Ectodermal cell (in vitro differentiated cells): Measurements from ENCODE around the gene ABCC8.
"Not testable (repeated sequence)": the region's sequence is repeated elsewhere in the genome, so short reads cannot be mapped to it uniquely, and the experiment has no call there.

Experiments used
- H3K27ac ChIP-seq: 2 replicates; pipeline ENCODE4 v1.7.0; 2013; ENCODE audit warnings: mild to moderate bottlenecking, low read depth, low read length; ENCODE audit not compliant: insufficient read depth, poor library complexity, severe bottlenecking
- H3K27me3 ChIP-seq: 2 replicates; pipeline ENCODE4 v1.7.0; 2013; ENCODE audit warnings: mild to moderate bottlenecking, low read length; ENCODE audit not compliant: insufficient read depth, control insufficient read depth, poor library complexity, severe bottlenecking
- H3K36me3 ChIP-seq: one replicate; pipeline ENCODE4 v1.7.0; 2013; ENCODE audit warnings: low read length; ENCODE audit not compliant: control insufficient read depth, insufficient read depth
- H3K4me1 ChIP-seq: one replicate; pipeline ENCODE4 v1.7.0; 2013; ENCODE audit warnings: low read length; ENCODE audit not compliant: control insufficient read depth, insufficient read depth
- H3K4me3 ChIP-seq: 2 replicates; pipeline ENCODE4 v1.7.0; 2013; ENCODE audit warnings: low read depth, low read length, control low read depth; ENCODE audit not compliant: insufficient read depth
- H3K9me3 ChIP-seq: 2 replicates; pipeline ENCODE4 v1.7.0; 2013; ENCODE audit warnings: mild to moderate bottlenecking, low read length, moderate library complexity; ENCODE audit not compliant: control insufficient read depth
- whole genome bisulfite sequencing, 2 experiments: methylation state at CpG; one replicate each; pipeline ENCODE4 v1.1.7; 2013; ENCODE audit warnings: missing lambda C conversion rate in 2 of 2; 5-methylcytosine and 5-hydroxymethylcytosine counted together

Gene ABCC8

DNA sequence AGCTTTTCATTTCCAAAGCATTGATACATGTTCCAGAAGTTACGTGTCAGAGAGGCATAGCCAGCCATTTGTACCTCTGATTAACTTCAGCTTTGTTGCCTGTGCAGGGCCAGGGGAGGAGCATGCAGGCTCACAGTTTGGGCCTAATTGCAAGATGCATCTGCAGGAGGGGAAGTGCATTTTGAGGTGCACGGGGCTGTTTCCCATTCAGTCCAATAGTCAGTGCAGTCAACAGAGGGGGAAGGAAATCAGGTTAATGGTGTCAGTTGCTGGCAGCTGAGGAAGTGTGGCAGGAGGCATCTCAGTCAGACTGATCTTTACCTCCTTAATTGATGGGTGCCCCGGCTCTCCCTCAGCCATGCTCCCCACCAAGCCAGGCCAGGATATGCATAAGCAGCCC, 39.3 kb downstream of the ABCC8 start:
- Histone ChIP-seq H3K27ac (no peak overlapping the region), H3K4me1 (peaks cover 10% of the 10 kb centered on the region), H3K4me3 (no peak overlapping the region), H3K9me3 (no peaks in the 10 kb centered on the region), H3K36me3 (no peaks in the 10 kb centered on the region), H3K27me3 (no peaks in the 10 kb centered on the region)
- WGBS, 2 experiments: 86 to 88% methylated on average over 3 of the region's 3 CpGs

DNA sequence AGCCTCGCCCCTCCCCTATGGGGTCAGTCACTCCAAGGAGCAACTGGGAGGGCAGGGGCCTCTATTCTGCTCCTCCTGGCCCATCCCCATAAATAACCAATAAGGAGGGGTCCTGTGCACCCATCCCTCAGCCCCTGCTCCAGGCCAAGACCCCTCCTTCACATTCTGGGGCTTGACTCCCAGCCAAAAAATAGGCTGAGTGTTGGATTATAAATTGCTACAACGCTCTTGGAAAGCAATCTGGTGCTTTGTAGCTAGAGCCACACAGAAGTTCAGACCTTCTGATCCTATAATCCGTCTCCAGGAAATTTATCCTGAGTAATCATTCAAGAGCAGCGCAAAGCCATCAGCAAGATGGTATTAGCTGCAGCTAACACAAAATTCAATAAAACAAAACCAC, 42.5 kb downstream of the ABCC8 start:
- 88 to 95% methylated on average over 4 of the region's 4 CpGs for WGBS, 2 experiments

DNA sequence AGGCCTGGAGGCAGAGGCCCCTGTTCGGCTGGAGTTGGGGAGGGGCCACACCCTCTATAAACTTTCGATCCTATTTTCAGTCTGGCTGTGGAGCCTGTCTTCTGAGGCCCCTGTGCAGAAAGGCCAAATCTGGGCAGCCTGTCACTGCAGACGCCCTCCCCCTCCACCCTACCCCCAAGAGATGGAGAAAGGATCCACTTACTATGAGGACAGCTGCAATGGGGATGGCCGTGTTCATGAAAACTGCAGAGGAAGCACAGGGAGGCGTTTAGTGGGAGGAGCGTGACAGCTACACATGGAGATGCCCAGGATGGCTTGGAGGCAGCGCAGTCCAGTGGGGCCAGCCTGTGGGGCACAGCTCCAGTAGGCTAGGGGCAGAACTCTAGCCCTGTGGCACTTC, 44.6 kb downstream of the ABCC8 start:
- Histone ChIP-seq H3K36me3 (no peaks in the 10 kb centered on the region), H3K4me1 (peaks cover 15% of the 10 kb centered on the region), H3K27ac (no peak overlapping the region), H3K4me3 (no peak overlapping the region), H3K9me3 (no peaks in the 10 kb centered on the region), H3K27me3 (no peaks in the 10 kb centered on the region)
- 86 to 87% methylated on average over 7 of the region's 7 CpGs for WGBS, 2 experiments

More for the DNA sequence above, 42.5 kb downstream of the ABCC8 start:
- Histone ChIP-seq H3K27ac (no peak overlapping the region), H3K27me3 (no peaks in the 10 kb centered on the region), H3K4me3 (no peak overlapping the region), H3K4me1 (peaks cover 15% of the 10 kb centered on the region), H3K36me3 (no peaks in the 10 kb centered on the region), H3K9me3 (no peaks in the 10 kb centered on the region)

DNA sequence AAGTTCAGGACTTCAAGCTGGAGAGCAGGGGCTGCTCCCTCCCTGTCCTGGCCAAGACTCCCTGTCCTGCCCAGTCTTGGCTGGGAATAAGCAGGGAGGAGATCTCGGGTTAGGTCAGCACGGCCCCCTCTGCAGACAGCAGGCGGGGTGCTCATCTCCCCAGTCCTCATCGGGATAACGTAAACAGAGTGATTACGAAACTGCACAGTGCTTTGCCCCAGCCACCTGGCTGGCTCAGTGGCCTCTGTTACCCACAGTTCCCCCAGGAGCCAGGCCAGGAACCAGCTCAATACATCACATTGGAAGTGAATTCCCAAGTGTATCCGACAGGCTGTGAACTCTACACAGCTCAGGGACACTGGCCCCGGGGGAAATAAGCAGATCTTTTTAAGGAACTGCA, 45.5 kb downstream of the ABCC8 start:
- no peak overlapping the region for H3K4me3 ChIP-seq
- H3K36me3 ChIP-seq: no peaks in the 10 kb centered on the region
- WGBS, 2 experiments: 90% methylated on average over 8 of the region's 8 CpGs
- H3K27me3 ChIP-seq: no peaks in the 10 kb centered on the region
- no peak overlapping the region for H3K27ac ChIP-seq
- H3K9me3 ChIP-seq: no peaks in the 10 kb centered on the region
- H3K4me1 ChIP-seq: peaks cover 15% of the 10 kb centered on the region

DNA sequence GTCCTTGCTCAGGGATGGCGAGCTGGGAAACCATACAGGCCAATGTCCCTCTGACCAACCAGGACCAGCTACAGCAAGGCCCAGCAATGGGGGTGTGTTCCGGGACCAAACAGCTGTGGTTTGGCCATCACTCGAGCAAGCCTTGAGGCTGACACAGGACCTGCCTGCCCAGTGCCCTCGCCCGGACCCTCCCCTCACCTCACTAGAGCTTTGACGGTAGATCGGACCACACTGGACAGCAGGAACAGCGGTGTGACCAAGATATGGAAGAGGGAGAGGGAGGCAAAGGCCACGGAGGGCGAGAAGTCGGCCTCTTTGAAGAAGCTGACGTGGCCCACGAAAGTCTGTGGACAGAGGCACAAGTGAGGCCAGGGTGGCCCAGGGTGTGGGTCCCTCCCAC, 46.0 kb downstream of the ABCC8 start:
- no peak overlapping the region for H3K4me3 ChIP-seq
- no peaks in the 10 kb centered on the region for H3K9me3 ChIP-seq
- 90 to 91% methylated on average over 13 of the region's 13 CpGs for WGBS, 2 experiments
- peaks cover 15% of the 10 kb centered on the region for H3K4me1 ChIP-seq
- H3K27ac ChIP-seq: no peak overlapping the region
- H3K36me3 ChIP-seq: no peaks in the 10 kb centered on the region
- no peaks in the 10 kb centered on the region for H3K27me3 ChIP-seq

DNA sequence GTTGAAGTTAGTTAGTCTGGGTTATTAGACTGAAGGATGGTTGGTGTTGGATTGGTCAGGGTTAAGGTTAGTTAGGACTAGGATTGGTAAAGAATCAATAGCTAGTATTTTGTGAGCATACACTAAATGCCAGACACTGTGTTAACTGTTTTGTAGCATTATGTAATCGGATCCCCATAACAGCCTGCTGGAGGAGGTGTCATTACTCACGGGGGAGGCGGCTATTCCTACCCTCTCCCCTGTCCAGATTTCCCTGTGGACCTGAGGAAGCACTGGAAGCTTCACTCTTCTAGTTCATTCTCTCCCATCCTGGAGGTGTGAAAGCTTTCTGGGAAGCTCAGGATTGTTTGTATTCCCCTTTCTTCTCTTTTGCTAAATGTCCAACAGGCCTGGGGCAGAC, 47.7 kb downstream of the ABCC8 start:
- WGBS, 2 experiments: 85 to 95% methylated on average over 3 of the region's 3 CpGs
- Histone ChIP-seq H3K36me3 (no peaks in the 10 kb centered on the region), H3K27me3 (no peaks in the 10 kb centered on the region), H3K4me1 (peaks cover 5% of the 10 kb centered on the region), H3K9me3 (no peaks in the 10 kb centered on the region), H3K4me3 (no peak overlapping the region), H3K27ac (no peak overlapping the region)

DNA sequence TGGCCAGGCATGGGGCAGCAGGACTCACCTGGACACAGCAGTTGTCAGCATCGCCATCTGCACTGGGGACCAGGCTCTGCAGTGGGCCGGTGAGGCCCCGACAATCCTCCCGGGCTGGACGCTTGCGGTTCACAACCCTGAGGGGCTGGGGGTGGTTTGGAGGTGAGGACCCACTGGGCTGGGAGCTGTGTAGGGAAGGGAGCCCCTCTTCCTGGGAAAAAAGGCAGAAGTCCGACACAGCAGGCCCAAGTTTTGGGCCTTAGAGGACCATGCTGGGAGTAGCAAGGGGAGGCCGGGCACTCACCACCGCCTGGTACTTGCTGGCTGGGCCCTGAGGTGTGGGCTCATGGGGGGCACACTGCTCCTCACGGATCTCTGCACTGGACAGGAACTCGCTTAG, 48.4 kb downstream of the ABCC8 start:
- Histone ChIP-seq H3K27me3 (no peaks in the 10 kb centered on the region), H3K27ac (no peak overlapping the region), H3K36me3 (no peaks in the 10 kb centered on the region), H3K9me3 (no peaks in the 10 kb centered on the region), H3K4me3 (no peak overlapping the region), H3K4me1 (peaks cover 5% of the 10 kb centered on the region)
- 94 to 96% methylated on average over 11 of the region's 11 CpGs for WGBS, 2 experiments

DNA sequence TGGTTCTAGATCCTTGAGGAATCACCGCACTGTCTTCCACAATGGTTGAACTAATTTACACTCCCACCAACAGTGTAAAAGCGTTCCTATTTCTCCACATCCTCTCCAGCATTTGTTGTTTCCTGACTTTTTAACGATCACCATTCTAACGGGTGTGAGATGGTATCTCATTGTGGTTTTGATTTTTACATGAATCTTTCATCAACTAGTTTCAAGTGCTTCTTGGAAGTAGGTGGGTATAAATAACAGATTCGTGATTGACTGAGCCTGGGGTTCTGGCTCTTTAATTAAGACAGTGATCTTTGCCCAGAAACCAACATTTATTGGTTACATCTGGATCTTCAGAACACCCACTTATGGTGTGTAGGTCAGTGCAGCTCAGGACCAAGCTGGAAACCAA, 50.4 kb downstream of the ABCC8 start:
- WGBS, 2 experiments: 83 to 98% methylated on average over 1 to 4 of the region's 5 CpGs
- H3K4me1 ChIP-seq, H3K4me3 ChIP-seq, H3K27me3 ChIP-seq, H3K9me3 ChIP-seq, H3K36me3 ChIP-seq, H3K27ac ChIP-seq: not testable (repeated sequence)

DNA sequence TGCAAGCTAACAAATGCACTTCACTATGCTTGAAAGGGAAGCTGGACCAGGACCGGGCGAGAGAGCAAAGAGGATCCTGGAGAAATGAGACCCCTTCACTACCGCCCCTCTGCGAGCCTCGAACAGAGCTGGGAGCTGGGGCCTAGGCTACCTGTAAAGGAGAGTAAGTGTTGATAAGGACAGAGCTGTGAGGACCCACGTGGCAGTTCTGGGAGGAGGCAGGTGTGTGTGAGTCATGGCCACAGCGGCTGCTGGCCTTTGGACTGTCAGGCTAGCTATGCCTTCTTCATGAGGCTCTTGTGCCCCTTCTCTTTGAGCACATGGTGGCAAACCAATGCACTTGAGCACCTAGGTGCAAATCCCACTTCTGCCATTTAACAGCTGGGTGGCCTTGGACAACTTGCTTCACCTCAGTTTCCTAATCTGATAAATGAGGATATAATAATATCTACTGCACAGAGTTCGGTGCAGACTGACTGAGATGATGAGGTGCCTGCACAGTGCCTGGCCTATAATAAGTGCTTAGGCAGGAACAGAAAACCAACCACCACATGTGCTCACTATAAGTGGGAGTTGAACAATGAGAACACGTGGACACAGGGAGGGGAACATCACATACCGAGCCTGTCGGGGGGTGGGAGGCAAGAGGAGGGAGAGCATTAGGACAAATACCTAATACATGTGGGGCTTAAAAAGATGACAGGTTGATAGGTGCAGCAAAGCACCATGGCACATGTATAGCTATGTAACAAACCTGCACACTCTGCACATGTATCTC, 52.9 kb downstream of the ABCC8 start:
- Histone ChIP-seq H3K36me3 (no peaks in the 10 kb centered on the region), H3K9me3 (no peaks in the 10 kb centered on the region), H3K4me1 (no peaks in the 10 kb centered on the region), H3K27me3 (no peaks in the 10 kb centered on the region), H3K27ac (no peak overlapping the region), H3K4me3 (no peak overlapping the region)
- WGBS, 2 experiments: 89 to 90% methylated on average over 11 of the region's 11 CpGs

DNA sequence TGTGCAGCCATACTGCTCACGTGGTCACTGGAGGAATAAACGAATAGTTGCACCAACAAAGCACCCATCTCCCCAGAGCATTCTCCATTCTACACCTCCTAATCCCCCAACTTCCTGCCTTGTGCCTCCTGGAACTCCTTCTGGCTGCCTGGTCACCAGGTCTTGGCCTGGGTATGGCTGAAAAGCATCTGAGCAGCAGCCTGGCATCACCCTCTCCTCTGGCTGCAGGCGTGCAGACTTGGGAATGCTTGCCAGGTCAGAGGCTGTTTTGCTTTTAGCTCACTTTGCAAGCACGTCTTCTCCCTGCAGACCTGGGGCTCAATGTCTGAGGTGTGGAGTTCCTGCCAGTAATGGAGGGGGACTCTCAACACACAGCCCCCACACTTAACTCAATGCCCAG, 54.9 kb downstream of the ABCC8 start:
- WGBS, 2 experiments: 81 to 82% methylated on average over 4 of the region's 4 CpGs
- Histone ChIP-seq H3K27me3 (no peaks in the 10 kb centered on the region), H3K27ac (no peak overlapping the region), H3K36me3 (no peaks in the 10 kb centered on the region), H3K4me1 (no peaks in the 10 kb centered on the region), H3K4me3 (no peak overlapping the region), H3K9me3 (no peaks in the 10 kb centered on the region)
